Activated CD8-positive, alpha-beta memory T cell treated with anti-CD3 and anti-CD28 coated beads for 4 hours (primary cell): Measurements from ENCODE around the gene KRTAP2-4.
"Not testable (repeated sequence)": the region's sequence is repeated elsewhere in the genome, so short reads cannot be mapped to it uniquely, and the experiment has no call there.

Experiments
- DNase-seq, 2 donors: peaks; one replicate each; pipeline ENCODE4 v3.0.0-alpha.2; 2020; ENCODE audit warnings: low read depth in 2 of 2

The KRTAP2-4 gene

GRCh38 chr17:41071606-41072360 is 6.1 kb upstream of the KRTAP2-4 start:
- DNase-seq, result no peak

GRCh38 chr17:41069031-41069430 is 3.4 kb upstream of the KRTAP2-4 start:
- DNase-seq, result no peak

- no peak for DNase-seq
Observed at GRCh38 chr17:41067281-41067680, 1.6 kb upstream of the KRTAP2-4 start.

- not testable (repeated sequence) for DNase-seq
Observed at GRCh38 chr17:41065016-41065689, 526 bp downstream of the KRTAP2-4 start.

- DNase-seq, result no peak
Observed at GRCh38 chr17:41064301-41064700, 1.4 kb downstream of the KRTAP2-4 start.

- DNase-seq, result no peak
Observed at GRCh38 chr17:41063449-41063848, 2.2 kb downstream of the KRTAP2-4 start.

- no peak for DNase-seq
Observed at GRCh38 chr17:41061964-41062363, 3.7 kb downstream of the KRTAP2-4 start.

- no peak for DNase-seq
Observed at GRCh38 chr17:41060052-41060604, 5.6 kb downstream of the KRTAP2-4 start, which contains the start of gene KRTAP2-3. Gene KRTAP2-3 (minus strand): TSS chr17:41060114. CDS start chr17:41060050, 64 bp downstream.

- DNase-seq, result not testable (repeated sequence)
Observed at GRCh38 chr17:41059276-41060051, 6.2 kb downstream of the KRTAP2-4 start.

GRCh38 chr17:41058741-41059140 is 6.9 kb downstream of the KRTAP2-4 start:
- no peak for DNase-seq

GRCh38 chr17:41057547-41057946 is 8.1 kb downstream of the KRTAP2-4 start:
- no peak for DNase-seq

- DNase-seq, result not testable (repeated sequence)
Observed at GRCh38 chr17:41055130-41055529, 10.5 kb downstream of the KRTAP2-4 start, which contains the start of gene KRTAP2-2. Gene KRTAP2-2 (minus strand): TSS chr17:41055230. CDS start chr17:41055211, 19 bp downstream.

GRCh38 chr17:41054556-41054955 is 11.1 kb downstream of the KRTAP2-4 start:
- not testable (repeated sequence) for DNase-seq

- DNase-seq, result no peak
Observed at GRCh38 chr17:41054025-41054424, 11.7 kb downstream of the KRTAP2-4 start.

GRCh38 chr17:41052566-41052965 is 13.1 kb downstream of the KRTAP2-4 start:
- no peak for DNase-seq

GRCh38 chr17:41049110-41049509 is 16.6 kb downstream of the KRTAP2-4 start:
- DNase-seq, result no peak

GRCh38 chr17:41048441-41048840 is 17.2 kb downstream of the KRTAP2-4 start:
- no peak for DNase-seq

GRCh38 chr17:41046735-41047465 is 18.8 kb downstream of the KRTAP2-4 start, which contains the start of gene KRTAP2-1:
Gene KRTAP2-1 (minus strand): TSS chr17:41047316. CDS start chr17:41047267, 49 bp downstream.
- DNase-seq, result not testable (repeated sequence)

- no peak for DNase-seq
Observed at GRCh38 chr17:41042953-41043352, 22.7 kb downstream of the KRTAP2-4 start.

GRCh38 chr17:41040783-41041571 is 24.7 kb downstream of the KRTAP2-4 start, which contains the start of gene KRTAP1-1:
Gene KRTAP1-1 (minus strand): TSS chr17:41041450. CDS start chr17:41041397, 53 bp downstream.
- DNase-seq, result not testable (repeated sequence)
